Measurements from ENCODE around the gene HTR3B. TPM values are rescaled to one million over a fixed set of nuclear protein-coding genes. Genes with fewer than 3 reads are reported as not detected.

HTR3B gene
- total RNA-seq, 4 donors from 2014 or later: not detected

DNA sequence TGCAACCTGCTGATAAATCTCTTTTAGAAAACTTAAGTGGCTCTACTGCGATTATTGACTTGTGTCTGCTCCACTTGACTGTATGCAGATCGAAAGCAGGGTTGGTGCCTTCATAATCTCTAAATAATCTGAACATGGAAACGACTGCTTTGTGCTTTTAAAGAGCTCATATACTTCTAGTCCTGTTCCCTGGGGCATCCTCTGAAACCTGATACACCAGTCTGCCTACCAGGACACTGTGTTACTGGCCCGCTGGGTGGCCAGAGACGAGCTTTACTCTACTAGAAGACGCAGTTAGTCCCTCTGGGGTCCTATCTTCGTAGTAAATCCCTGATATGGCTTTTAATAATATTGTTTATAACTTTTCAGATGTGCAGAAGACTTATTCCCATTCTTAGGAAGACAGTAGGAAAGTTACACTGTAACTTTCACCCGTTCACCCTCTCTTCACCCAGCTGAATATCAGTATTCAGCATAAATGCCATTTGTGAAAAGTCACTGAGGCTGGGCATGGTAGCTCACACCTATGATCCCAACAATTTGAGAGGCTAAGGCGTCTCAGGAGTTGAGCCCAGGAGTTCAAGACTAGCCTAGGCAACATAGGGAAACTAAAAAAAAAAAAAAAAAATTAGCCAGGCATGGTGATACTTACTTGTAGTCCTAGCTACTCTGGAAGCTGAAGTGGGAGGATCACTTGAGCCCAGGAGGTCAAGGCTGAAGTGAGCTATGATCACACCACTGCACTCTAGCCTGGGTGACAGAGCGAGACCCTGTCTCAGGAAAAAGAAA is 9.0 kb upstream of the HTR3B start:
- no peak for TF ChIP-seq POLR2A (IDR thresholded peaks at IDR 0.05)
- TF ChIP-seq, protein P1, sequence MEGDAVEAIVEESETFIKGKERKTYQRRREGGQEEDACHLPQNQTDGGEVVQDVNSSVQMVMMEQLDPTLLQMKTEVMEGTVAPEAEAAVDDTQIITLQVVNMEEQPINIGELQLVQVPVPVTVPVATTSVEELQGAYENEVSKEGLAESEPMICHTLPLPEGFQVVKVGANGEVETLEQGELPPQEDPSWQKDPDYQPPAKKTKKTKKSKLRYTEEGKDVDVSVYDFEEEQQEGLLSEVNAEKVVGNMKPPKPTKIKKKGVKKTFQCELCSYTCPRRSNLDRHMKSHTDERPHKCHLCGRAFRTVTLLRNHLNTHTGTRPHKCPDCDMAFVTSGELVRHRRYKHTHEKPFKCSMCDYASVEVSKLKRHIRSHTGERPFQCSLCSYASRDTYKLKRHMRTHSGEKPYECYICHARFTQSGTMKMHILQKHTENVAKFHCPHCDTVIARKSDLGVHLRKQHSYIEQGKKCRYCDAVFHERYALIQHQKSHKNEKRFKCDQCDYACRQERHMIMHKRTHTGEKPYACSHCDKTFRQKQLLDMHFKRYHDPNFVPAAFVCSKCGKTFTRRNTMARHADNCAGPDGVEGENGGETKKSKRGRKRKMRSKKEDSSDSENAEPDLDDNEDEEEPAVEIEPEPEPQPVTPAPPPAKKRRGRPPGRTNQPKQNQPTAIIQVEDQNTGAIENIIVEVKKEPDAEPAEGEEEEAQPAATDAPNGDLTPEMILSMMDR (IDR thresholded peaks at IDR 0.05): peak in 1 of 6 experiments; percentile 42
- no peaks in the 10 kb centered on the region for H3K36me3 ChIP-seq
- H3K27ac ChIP-seq: peak overlapping the region; percentile 39 to 71 (median 47)
- 27 to 39% methylated on average over 10 of the region's 10 CpGs for WGBS, 2 donors
- intact Hi-C loops (cut with DNase I): loop anchor here (5.0 to 10.0 kb wide), 2 partner anchors 139 to 367 kb away; no protein-coding TSS in a partner anchor
- H3K9me3 ChIP-seq: no peaks in the 10 kb centered on the region
- peak; percentile 69 to 77 for DNase-seq
- H3K4me3 ChIP-seq (replicated peaks in 1 of 3): no peak overlapping the region
- peaks cover 8 to 20% of the 10 kb centered on the region in 2 donors for H3K4me1 ChIP-seq
- H3K27me3 ChIP-seq: no peaks in the 10 kb centered on the region

DNA sequence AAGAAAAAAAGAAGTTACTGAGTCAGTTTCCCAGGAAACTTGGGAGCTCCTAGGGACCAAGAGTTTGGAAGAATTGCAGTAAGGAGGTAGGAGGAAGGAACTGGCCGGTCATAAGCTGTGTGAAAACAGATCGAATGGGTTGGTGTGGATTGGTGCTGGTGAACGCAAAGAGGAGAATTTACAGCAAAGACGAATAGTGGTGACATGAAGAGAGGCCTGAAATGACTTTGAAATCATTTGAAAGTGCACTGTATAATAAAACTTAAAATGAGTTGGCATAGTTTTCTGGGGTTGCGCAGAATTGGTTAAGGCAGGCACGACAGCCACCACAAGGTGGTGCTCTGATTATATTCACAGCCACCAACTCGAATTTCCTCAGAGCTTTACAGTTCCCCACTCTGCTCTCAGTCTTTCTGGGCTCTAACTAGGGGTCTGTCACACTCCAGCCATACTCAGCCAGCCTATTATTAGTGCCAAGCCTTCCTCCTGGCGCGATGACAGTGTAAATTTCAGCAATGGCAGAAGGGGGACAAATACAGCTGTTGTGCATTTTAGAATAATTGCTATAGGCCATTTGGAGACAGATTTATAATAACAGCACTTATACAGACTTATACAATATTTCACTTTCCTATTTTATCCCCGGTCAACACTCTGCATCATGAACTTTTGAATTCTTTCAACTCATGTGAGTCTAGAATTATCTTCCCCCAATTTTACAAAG is 8.3 kb upstream of the HTR3B start:
- Histone ChIP-seq H3K9me3 (no peaks in the 10 kb centered on the region), H3K4me3 (replicated peaks in 1 of 3) (no peak overlapping the region), H3K36me3 (no peaks in the 10 kb centered on the region), H3K27ac (peak overlapping the region in 1 of 3 donors; percentile 15), H3K4me1 (peaks cover 8 to 20% of the 10 kb centered on the region in 2 donors), H3K27me3 (no peaks in the 10 kb centered on the region)
- intact Hi-C loops (cut with DNase I): loop anchor here (5.0 to 10.0 kb wide), 2 partner anchors 138 to 366 kb away; no protein-coding TSS in a partner anchor
- peak; percentile 41 to 49 for DNase-seq
- 19 to 21% methylated on average over 10 of the region's 10 CpGs for WGBS, 2 donors
- TF ChIP-seq POLR2A (IDR thresholded peaks at IDR 0.05): no peak
- TF ChIP-seq, protein P1 (IDR thresholded peaks at IDR 0.05): peak; percentile 31 to 68 (median 64)

DNA sequence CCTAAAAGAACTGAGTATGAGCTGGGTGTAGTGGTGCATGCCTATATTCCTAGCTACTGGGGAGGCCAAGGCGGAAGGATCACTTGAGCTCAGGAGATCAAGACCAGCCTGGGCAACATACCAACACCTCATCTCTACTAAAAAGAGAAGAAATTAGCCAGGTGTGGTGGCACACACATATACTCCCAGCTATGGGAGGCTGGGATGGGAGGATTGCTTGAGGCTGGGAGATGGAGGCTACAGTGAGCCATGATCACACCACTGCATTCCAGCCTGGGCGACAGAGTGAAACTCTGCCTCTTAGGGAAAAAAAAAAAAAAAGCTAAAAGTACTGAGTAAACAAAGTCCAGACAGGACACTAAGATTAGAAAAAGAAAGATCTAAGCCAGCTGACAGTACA is 3.5 kb upstream of the HTR3B start:
- no peak for DNase-seq
- no peaks in the 10 kb centered on the region for H3K36me3 ChIP-seq
- peaks cover under 1 to 5% of the 10 kb centered on the region in 2 donors for H3K4me1 ChIP-seq
- intact Hi-C loops (cut with DNase I): no loop called here
- no peak overlapping the region for H3K27ac ChIP-seq
- H3K4me3 ChIP-seq (replicated peaks in 1 of 3): no peak overlapping the region
- no peak for TF ChIP-seq POLR2A (IDR thresholded peaks at IDR 0.05)
- TF ChIP-seq, protein P1 (IDR thresholded peaks at IDR 0.05): no peak
- H3K9me3 ChIP-seq: no peaks in the 10 kb centered on the region
- H3K27me3 ChIP-seq: no peaks in the 10 kb centered on the region
- WGBS, 2 donors: 86 to 90% methylated on average over 2 of the region's 2 CpGs

DNA sequence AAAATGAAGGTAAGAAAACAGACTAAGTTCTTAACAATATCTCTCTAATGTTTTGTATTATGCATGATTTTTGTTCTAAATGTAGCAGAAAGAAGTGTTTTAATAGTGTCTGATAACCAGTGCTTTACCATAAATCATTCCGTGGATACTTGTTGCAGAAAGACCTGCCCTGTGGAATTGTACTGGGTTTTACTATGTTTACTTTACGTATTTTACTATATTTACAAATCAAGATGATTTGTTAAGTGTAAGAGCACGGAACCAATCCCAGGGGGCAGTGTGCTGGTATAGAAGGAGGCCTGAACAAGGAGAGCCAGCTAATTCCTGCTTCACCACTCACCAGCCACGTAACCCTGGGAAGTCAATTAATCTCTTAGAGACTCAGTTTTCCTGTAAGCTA is 1.4 kb downstream of the HTR3B start:
- no peak for DNase-seq

More for the DNA sequence above, 1.4 kb downstream of the HTR3B start:
- H3K4me1 ChIP-seq: no peaks in the 10 kb centered on the region
- H3K4me3 ChIP-seq (replicated peaks in 1 of 3): no peak overlapping the region
- WGBS, 2 donors: 76 to 77% methylated on average over 4 of the region's 4 CpGs
- intact Hi-C loops (cut with DNase I): no loop called here
- H3K27ac ChIP-seq: no peak overlapping the region
- H3K9me3 ChIP-seq: no peaks in the 10 kb centered on the region
- H3K36me3 ChIP-seq: no peaks in the 10 kb centered on the region
- no peaks in the 10 kb centered on the region for H3K27me3 ChIP-seq
- TF ChIP-seq POLR2A (IDR thresholded peaks at IDR 0.05): no peak
- TF ChIP-seq, protein P1 (IDR thresholded peaks at IDR 0.05): no peak

Measured in thyroid gland (tissue), 4 donors.